H7 (cell line): Measurements from ENCODE around the gene GREB1L. TPM values are rescaled to one million over a fixed set of nuclear protein-coding genes. Genes with fewer than 3 reads are reported as not detected.

ENCODE experiments used
- DNase-seq: peaks from one replicate; pipeline ENCODE4 v3.0.0; 2012
- H3K27me3 ChIP-seq: 2 replicates; pipeline ENCODE4 v1.6.0; 2011; ENCODE audit warnings: mild to moderate bottlenecking, low read length; ENCODE audit not compliant: control insufficient read depth, insufficient read depth
- H3K36me3 ChIP-seq: replicated peaks from 2 replicates; pipeline ENCODE4 v1.5.1; 2011; ENCODE audit warnings: low read length; ENCODE audit not compliant: control insufficient read depth, insufficient read depth
- H3K4me3 ChIP-seq: 2 replicates; pipeline ENCODE4 v1.5.1; 2011; ENCODE audit warnings: low read depth, mild to moderate bottlenecking, control low read depth, low read length, moderate library complexity; ENCODE audit not compliant: insufficient read depth
- total RNA-seq: library from RNA; depleted of rRNA; stranded (reverse); fragments of >200 nt; shearing (Covaris generic); gene quantifications from 2 replicates; pipeline ENCODE4 v1.2.3, GENCODE V29; 2014

The GREB1L gene
- total RNA-seq, 1 experiment from 2014 or later = 0.03 TPM

DNA sequence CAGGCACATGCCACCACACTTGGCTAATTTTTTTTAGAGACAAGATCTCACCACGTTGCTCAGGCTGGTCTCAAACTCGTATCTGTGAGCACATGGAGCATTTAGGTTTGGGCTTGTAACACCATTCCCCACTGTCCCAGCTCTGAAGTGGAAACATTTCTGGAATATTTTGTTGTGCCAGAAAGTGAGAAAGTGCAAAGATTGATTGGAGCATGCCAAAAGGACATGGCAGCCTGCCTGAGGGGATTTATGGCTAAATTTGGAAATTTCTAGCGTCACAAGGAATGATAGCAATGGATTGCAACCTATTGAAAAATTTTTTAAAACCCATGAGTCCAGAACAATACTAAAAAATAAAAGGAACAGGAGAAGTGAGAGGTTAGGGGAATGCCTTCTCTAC lies 221.7 kb downstream of the GREB1L start:
- H3K36me3 ChIP-seq = no peaks in the 10 kb centered on the region
- no peak for DNase-seq

DNA sequence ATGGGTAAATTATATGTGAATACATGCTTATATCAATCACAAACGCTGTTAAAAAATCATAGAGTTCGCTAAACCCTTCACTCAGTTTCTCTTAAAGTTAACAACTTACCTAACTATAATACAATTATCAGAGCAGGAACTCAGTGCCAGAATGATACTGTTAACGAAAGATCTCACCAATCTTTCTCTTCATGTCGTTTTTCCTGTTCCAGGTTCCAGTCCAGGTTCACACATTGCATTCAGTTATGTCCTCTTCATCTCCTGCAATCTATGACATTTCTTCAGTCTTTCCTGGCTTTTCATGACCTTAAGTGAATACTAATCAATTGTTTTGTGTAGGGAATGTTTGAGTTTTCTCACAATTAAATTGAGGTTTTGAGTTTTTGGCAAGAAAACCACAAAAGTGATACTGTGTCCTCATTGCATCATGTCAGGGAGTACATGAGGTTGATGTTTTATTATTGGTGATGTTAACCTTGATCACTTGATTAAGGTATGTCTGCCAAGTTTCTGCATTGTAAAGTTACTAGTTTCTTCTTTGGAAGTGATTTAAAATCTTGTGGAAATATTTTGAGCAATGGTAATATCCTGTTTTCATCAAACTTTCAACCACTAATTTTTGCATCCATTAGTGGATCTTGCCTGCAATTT lies 226.6 kb downstream of the GREB1L start:
- no peak overlapping the region for H3K4me3 ChIP-seq
- DNase-seq = no peak
- no peaks in the 10 kb centered on the region for H3K36me3 ChIP-seq

More for the DNA sequence above, 221.7 kb downstream of the GREB1L start:
- Histone ChIP-seq H3K27me3 (no peaks in the 10 kb centered on the region), H3K4me3 (no peak overlapping the region)

GRCh38 chr18:21472741-21473140 lies 230.7 kb downstream of the GREB1L start:
- H3K36me3 ChIP-seq = no peaks in the 10 kb centered on the region

More for the DNA sequence above, 226.6 kb downstream of the GREB1L start:
- H3K27me3 ChIP-seq = no peaks in the 10 kb centered on the region

GRCh38 chr18:21474621-21475020 lies 232.6 kb downstream of the GREB1L start:
- H3K27me3 ChIP-seq = no peaks in the 10 kb centered on the region
- no peak overlapping the region for H3K4me3 ChIP-seq
- DNase-seq = no peak
- no peaks in the 10 kb centered on the region for H3K36me3 ChIP-seq

More at GRCh38 chr18:21472741-21473140, 230.7 kb downstream of the GREB1L start:
- Histone ChIP-seq H3K4me3 (no peak overlapping the region), H3K27me3 (no peaks in the 10 kb centered on the region)
- DNase-seq = no peak

DNA sequence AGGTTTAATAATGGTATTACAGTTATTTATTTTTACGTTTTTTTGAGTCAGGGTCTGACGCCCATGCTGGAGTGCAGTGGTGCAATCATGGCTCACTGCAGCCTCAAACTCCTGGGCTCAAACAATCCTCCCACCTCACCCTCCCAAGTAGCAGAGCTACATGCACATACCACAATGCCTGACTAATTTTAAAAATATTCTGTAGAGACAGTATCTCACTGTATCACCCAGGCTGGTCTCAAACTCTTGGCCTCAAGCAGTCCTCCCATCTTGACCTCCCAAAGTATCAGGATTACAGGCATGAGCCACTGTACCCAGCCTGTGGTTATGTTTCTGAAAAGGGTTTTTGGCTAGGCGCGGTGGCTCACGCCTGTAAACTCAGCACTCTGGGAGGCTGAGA lies 237.7 kb downstream of the GREB1L start:
- Histone ChIP-seq H3K4me3 (no peak overlapping the region), H3K27me3 (no peaks in the 10 kb centered on the region), H3K36me3 (no peaks in the 10 kb centered on the region)
- no peak for DNase-seq

DNA sequence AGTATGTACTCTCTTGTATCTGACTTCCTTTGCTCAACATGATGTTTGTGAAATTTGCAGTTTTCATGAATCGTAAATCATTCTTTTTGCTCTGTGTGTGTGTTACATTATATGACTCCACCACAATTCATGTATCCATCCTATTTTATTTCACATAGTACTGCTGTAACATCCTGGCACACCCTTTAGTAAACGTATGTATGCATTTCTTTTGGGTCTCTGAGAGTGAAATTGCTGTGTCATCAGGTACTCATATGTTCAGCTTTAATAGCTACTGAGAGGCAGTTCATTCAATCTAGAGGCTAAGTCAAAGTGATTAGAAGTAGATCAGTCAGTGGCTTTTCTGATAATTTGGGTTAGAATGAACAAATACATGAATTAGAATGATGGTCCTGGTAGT lies 239.7 kb downstream of the GREB1L start:
- Histone ChIP-seq H3K36me3 (no peaks in the 10 kb centered on the region), H3K4me3 (no peak overlapping the region), H3K27me3 (no peaks in the 10 kb centered on the region)
- no peak for DNase-seq

- Histone ChIP-seq H3K4me3 (no peak overlapping the region), H3K27me3 (no peaks in the 10 kb centered on the region), H3K36me3 (no peaks in the 10 kb centered on the region)
- DNase-seq = no peak
Measured at GRCh38 chr18:21483051-21483450, 241.0 kb downstream of the GREB1L start.

DNA sequence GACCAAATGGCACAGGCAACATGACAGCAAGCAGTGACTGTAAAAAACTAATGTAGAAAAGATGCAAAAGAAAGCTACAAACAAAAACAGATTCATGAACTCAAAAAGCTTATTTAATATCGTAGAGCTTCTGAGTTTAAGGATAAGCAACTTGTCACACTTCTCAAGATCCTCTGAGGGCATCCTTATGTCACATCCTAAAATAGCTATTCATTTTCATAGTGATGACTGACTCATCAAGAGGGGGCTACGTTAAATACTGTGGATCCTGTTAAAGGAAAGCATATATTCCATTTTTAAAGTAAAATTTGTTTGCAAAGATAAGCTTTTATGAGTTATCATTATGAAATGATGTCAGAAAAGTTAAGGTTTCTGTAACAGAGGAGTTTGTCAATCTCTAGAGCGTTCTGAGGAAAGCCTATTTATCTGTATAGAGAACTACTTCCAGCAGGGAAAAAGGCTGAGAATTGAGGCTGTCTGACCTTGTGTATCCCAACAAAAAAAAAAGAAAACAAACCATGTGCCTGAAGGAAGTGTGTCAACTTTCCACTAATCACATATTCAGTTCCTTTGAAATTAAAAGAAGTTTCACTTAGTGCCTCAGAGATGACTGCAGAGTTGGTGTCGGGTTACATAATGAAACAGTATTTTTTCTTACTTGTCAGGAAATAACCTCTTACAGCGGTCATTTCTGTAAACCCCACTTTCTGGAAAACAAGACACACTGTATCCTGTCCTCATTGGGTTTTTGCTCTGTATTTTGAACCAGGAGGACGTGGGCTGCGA lies 243.0 kb downstream of the GREB1L start:
- H3K36me3 ChIP-seq = no peaks in the 10 kb centered on the region
- no peak overlapping the region for H3K4me3 ChIP-seq
- no peak for DNase-seq

GRCh38 chr18:21486905-21487437 lies 244.9 kb downstream of the GREB1L start:
- DNase-seq = no peak
- Histone ChIP-seq H3K4me3 (no peak overlapping the region), H3K27me3 (no peaks in the 10 kb centered on the region), H3K36me3 (no peaks in the 10 kb centered on the region)

More for the DNA sequence above, 243.0 kb downstream of the GREB1L start:
- H3K27me3 ChIP-seq = no peaks in the 10 kb centered on the region

GRCh38 chr18:21489119-21489750 lies 247.2 kb downstream of the GREB1L start:
- H3K27me3 ChIP-seq = no peaks in the 10 kb centered on the region
- no peak overlapping the region for H3K4me3 ChIP-seq
- DNase-seq = peak; percentile 81
- no peaks in the 10 kb centered on the region for H3K36me3 ChIP-seq

- Histone ChIP-seq H3K4me3 (no peak overlapping the region), H3K27me3 (no peaks in the 10 kb centered on the region), H3K36me3 (no peaks in the 10 kb centered on the region)
- no peak for DNase-seq
Measured at GRCh38 chr18:21489919-21490495, 248.0 kb downstream of the GREB1L start.

GRCh38 chr18:21490748-21491147 lies 248.7 kb downstream of the GREB1L start:
- H3K36me3 ChIP-seq = no peaks in the 10 kb centered on the region
- DNase-seq = no peak
- no peaks in the 10 kb centered on the region for H3K27me3 ChIP-seq
- no peak overlapping the region for H3K4me3 ChIP-seq

GRCh38 chr18:21496277-21496835 lies 254.3 kb downstream of the GREB1L start:
- no peak for DNase-seq
- Histone ChIP-seq H3K36me3 (no peaks in the 10 kb centered on the region), H3K27me3 (no peaks in the 10 kb centered on the region), H3K4me3 (no peak overlapping the region)

DNA sequence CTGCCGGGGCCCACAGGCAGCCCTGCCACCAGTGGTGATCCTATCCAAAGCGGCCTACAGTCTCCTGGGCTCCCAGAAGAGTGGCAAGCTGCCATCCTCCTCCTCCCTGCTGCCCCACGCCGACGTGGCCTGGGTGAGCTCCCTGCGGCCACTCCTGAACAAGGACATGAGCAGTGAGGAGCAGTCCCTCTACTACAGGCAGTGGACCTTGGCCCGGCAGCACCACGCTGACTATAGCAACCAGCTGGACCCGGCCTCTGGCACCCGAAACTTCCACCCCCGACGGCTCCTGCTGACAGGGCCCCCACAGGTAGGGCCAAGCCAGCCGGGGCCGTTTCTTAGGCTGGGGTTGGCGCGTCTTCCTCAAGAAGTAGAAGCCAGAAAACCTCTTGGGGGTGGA lies 258.0 kb downstream of the GREB1L start:
- Histone ChIP-seq H3K4me3 (no peak overlapping the region), H3K27me3 (no peaks in the 10 kb centered on the region), H3K36me3 (no peaks in the 10 kb centered on the region)
- DNase-seq = no peak
